COLO829 (cell line): ENCODE data around the gene NFAM1.

Source experiments
- DNase-seq: peaks from one replicate; pipeline ENCODE4 v3.0.0; 2012; ENCODE audit warnings: low spot score

NFAM1 gene

DNA sequence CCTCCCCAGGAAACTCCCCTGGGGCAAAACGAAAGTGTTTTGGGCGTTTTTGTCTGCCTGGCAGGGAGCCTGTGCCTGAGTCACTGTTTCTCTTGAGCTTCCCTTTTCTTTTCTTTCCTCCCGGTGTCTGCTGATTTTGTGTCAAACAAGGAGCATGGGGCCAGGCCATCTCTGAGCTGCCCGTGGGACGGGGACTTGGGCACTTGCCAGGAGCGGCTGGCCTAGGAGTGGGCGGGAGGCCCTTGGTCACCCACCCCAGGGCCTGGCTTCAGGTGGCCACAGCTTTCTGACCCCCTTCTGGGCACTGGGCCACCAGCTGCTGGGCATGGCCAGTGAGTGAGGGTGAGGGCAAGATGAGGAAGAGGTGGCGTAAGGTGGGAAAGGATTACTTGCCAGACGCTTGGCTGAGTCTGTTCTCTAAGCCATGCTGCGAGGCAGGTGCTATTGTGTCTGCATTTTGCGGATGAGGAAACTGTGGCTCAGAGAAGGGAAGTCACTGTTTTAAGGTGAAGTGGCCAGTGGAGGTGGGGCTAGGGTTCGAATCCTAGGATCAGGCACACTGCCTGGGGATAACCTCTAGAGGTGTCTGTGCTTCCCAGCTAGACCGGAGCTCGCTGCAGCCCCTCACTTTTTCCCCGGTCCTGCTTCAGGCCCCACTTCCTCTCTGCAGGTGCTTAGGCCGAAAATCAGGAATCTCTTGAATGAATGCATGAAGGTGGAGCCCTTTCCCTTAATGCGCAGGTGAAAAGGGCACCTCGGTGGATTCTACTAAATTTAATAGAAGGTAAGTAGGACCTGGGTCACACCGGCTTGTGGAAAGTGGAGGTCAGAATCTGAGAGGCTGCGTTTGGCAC, 7.8 kb upstream of the NFAM1 start:
- no peak for DNase-seq

DNA sequence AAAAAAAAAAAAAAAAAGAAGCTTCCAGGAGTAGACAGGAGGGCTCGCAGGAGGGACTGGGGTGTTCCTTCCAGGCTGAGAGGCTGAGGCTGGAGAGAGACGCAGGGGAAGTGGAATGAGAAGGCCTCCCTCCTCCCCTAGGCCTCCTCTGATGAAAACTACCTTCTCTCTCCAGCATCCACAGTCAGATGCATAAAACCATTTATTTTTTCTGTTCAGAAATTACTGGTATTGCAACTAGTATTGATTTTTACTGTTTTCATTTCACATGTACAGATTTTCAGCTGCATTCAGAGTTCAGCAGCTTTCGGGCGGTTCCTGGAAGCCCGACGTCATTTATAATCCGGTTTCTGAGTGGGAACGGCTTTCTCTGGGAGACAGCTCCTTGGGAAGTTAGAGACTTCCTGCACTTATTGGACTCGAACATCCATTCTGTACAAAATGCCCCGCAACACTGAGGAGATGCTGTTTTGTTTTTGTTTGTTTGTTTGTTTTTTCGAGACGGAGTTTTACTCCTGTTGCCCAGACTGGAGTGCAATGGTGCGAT, 6.9 kb upstream of the NFAM1 start:
- no peak for DNase-seq

DNA sequence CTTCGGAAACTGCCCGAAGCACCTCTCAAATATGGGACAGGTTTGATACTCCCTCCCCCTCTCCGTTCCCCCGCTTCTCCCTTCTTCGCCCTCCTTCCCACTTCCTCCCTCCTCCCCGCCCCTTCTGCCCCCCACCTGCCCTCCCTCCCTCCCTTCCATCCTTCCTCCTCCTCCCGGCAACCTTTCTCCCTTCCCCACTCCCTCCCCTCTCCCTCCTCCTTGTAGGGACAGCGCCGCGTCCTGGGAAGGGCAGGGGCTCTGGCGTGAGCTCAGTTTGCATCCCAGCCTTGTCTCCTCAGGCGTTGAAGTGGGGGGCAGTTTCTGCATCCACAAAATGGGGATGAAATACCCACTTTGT, 6.1 kb upstream of the NFAM1 start:
- DNase-seq: no peak

DNA sequence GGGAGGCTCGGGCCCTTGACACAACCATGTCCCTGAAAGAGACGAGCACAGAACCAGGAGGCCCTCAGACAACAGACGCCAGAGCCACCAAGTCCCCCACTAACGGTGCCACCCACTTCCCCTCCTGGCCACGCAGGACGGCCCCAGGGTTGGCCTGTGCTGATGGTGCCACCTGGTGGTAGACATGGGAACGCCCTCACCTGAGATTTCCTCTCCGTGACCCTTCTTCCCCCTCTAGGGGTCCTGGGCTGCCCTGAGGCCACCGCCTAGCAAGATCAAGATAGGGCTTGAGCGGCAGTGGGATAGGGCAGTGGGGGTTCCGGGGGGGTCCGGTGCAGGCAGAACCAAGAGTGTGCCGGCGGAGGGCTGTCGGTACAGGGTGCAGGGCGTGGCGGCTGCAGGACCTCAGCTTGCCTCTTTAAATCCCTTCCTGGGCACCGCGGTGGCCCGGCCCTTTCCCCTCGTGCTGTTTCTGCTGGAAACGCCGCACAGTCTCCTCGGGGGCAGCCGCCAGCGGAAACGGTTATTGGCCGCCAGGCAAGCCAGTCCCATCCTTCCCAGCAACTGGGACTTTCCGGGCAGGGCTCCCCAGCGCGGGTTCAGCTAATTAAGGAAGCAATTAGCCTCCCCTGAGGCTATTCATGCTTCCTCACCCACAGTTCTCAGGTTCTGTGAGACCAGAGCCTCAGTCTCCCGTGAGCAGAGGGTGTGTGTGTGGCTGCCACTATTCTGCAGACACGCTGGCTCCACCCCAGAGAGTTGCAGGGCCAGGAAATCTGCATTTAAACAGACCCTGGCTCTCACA, 5.5 kb upstream of the NFAM1 start:
- DNase-seq: peak; percentile 53

DNA sequence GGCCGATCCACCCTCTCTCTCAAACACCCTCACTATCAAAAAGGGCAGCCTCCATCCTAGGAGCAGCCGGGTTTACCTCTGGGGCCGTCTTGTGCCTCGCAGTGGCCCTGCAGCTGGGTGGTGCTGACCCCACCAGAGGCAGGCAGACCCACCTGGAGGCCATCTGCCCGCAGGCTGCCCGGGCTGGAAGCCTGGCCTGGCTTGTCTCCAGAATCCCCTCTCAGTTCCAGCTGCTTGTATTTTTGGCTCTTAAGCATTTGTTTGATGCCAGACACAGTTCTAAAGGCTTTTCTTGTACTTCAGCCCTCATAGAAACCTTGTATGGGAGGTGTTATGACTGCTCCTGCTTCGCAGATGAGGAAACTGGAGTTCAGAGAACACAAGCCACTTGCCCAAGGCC, 4.2 kb upstream of the NFAM1 start:
- DNase-seq: no peak

DNA sequence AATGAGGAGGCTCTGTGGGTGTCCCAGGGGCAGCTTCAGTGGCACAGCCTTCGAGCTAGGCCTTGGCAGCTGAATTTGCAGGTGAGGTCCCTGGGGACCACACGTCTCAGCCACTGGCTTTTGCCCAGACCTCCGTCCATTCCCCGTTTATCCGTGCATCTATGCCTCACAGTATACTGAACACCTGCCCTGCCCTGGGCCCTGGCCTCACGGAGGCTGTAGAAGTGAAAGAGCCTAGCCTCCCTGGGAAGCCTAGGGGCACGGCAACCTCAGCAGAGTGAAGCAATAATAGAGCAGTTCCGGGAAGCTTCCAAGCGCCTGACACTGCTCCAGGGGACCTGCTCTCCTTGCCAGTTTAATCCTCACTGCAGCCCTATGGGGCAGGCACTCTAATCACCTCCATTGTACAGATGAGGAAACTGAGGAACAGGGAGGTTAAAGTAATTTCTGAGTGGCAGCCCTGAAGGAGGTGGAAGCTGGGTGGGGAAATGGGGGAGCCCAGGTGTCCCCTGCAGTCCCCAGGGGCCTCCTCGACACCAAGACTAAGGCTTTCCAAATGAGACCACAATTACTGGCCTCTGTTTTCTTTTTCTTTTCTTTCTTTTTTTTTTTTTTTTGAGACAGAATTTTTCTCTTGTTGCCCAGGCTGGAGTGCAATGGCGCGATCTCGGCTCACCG, 2.7 kb upstream of the NFAM1 start:
- DNase-seq: no peak

DNA sequence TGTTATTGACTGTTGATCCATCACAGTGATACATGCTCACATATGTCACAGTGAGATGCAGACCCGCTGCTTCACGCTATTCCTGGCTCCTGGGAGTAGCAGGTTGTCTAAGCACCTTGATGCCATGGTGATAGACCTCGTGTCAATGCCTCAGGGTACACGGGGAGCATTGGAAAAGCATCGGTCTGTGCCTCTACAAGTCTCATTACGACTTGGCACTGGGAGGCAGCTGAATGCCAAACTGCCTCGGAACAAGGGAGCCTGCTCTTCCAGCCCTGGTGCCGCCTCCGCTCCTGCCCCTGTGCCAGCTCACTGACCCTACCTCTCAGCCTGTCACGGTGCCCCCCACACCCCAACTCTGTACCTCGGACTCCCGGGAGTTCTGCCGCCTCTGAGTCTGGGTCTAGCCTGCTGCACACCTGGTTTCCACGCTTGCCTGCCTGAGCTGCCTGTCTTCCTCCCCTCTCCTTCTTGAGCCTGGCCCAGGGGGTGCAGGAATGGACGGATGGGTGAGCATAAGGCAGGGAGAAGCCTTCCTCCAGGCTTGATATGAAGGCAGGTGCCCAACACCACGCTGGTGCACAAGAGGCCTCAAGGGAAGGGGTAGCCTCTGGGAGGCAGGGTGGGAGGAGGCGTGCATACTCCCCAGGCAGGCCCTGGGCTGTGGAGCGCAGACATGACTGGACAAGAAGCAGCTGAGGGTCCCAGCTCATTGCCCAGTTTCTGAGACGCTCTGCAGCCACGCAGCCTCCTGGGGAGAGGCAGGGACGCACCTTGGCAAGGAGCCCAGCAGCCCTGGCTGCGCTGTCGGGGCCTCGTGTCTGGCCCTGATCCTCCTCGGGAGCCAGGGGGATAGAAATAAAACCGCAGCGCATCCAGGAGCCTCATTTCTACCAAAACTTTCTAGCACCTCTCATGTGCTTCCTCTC, 1.8 kb upstream of the NFAM1 start:
- no peak for DNase-seq

DNA sequence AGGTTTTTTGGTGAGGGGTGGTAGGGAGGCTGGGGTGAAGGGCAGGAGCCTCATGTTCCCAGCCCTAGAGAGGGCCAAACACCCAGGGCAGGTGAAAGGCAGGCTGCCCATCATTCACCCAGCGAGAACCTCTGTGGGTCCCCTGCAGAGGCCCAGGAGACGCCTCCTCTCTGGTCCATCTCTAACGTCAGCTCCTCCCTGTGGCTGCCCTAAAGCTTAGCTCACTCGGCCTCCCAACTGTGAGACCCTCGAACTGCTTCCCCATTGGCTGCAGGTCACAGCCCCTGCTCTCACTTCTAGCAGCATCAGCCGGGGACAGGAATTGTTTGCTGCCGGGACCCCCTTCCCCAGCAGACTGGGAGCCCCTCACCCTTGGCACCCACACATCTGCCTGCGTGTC, 615 bp upstream of the NFAM1 start:
- DNase-seq: no peak

DNA sequence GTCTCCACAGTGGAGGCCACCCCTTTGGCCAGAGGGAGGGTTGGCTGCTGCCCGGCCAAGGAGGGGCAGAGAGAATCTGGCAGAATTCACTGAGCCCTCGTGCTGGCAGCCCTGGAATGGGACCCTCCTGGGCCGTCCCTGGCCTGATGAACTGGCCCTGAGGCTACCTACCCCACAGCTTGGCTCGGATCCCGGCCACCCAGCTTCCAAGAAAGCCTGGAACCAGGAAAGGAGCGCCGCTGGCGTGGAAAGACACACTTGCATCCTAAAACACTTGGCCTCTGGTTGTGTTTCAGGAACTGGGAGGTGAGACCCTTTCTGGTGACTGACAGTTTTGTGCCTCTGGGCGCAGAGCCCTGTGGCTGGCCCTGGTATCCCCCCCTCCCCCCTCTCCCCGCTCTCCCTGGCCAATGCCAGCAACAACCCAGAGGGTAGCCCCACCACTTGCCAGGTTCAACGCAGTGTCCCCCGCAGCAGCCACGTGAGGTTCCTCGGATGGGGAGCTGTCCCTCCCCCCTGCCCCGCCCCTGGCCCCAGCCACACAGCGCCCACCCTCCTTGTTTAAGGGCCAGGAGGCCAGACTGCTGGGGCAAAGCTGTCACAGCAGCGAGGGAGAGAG, 693 bp downstream of the NFAM1 start:
- DNase-seq: no peak

DNA sequence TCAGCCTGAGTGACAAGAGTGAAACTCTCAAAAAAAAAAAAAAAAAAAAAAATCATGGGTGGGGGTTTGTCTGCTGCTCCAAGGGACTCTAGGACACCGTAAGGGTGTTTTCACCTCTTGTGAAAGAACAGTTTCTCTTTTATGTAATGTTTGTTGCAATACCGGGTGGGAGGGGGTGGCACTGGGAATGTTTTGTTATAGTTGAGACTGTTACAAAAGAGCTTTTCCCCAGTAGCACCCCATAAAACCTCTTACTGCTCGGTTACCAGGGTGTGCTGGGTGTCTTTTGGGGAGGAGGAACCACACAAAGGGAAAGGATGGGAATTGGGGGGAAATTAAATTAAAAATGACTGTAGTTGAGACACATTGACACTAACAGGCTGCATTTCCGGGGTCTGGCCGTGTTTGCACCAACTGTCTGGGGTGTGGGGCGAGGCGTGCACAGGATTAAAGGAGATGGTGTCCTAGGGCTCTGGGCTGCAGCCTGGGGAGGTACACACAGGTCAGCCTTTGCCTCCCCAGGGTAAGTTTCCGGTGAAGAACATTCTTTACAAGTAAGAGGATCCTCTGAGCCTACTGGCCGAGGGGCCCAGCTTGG, 1.6 kb downstream of the NFAM1 start:
- DNase-seq: no peak

DNA sequence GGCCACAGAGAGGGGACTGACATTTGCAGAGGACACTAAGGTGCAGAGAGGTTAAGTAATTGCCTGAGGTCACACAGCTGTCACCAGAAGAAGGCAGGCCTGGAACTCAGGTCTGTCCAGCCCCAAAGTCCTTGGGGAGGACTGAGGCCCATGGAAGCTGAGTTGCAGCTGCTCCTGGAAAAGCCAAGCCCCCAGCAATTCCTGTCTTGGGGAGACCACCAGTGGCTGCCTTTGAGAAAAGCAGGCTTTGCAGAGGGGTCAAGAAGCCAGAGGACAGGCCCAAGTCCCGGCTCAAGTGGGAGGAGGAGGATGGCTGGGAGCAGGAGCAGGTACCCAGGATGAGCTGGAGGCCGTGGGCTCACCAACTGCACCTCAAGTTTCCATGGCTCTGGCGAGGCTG, 3.4 kb downstream of the NFAM1 start:
- DNase-seq: no peak

DNA sequence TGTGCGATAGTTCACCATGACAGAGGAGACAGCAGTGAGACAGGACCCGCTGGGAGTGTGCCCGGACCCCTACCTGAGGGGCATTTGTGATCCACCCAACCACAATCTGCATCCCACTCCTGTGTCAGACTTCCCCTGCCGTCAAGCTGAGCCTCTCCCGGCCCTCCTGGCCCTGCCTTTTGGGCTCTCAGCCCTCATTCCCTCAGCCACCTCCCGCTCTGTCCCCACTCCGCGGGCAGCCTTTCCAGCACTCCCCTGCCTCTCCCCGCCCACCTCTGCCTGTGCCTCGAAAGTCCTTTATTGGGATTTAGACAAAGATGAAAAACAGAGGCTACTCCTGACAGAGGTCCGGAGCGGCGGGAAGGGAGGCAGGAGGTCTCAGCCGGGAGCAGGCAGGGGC, 4.2 kb downstream of the NFAM1 start:
- DNase-seq: no peak

DNA sequence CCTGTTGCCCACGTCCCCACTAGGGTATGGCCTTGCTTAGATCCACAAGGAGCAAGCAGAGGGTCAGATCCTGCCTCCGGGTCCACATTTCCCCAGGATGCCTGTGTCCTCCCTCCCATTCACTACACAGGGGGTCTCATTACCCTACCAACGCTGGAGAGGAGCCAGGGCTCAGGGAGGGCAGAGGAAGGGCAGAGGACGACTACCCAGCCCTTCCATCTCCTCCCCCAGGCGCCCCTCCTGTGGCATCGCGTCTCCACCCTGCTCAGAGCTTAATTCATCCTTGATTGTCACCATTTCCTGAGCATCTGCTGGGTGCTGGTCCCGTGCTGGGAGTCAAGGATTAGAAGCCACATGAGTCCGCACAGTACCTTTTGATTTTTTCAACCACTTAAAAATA, 5.0 kb downstream of the NFAM1 start:
- DNase-seq: no peak

DNA sequence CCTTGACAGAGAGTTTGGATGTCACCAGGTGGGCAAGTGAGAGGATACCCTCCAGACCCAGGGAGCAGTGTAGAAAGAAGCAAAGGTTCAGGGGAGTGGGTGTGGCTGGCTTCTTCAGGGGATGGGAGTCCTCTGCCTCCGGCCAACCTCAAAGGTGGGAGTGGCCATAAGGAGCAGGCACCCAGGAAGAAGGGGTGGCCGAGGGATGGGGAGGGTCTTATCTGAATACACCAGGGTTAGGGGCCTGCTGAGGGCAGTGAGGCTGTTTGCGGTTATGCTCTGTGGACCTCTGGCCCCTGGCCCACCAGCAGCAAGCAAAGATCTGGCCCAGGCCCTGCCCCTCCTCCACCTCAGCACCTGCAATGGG, 6.2 kb downstream of the NFAM1 start:
- no peak for DNase-seq

DNA sequence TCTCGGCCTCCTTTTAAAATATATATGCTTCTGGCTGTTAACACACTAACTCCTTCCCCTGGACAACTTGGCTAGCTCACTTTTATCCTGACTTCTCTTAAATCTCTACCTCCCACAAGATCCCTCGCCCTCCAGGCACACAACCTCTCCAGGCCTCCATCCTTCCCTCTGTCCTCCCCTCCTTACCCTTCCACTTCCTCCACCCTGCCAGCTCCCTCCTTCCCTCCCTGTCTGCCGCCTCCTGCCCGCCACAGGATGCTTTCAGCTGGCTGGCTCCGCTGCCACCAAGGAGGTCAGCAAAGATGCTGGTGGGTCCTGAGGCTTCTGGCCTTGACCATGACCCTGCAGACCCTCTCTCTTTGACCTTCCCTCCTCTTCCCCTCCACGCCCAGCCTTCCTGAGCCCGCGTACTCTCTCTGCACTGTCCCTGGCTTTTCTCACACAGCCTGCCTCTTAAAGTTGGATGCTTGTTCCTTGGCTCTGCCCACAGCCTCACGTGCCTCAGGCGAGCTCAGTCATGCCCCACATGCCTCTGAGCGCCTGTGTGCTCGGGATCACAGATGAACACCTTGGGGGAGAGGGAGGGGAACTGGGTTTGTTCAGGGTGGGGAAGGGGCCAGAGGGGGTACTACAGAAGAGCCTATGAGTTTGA, 6.7 kb downstream of the NFAM1 start:
- DNase-seq: no peak

DNA sequence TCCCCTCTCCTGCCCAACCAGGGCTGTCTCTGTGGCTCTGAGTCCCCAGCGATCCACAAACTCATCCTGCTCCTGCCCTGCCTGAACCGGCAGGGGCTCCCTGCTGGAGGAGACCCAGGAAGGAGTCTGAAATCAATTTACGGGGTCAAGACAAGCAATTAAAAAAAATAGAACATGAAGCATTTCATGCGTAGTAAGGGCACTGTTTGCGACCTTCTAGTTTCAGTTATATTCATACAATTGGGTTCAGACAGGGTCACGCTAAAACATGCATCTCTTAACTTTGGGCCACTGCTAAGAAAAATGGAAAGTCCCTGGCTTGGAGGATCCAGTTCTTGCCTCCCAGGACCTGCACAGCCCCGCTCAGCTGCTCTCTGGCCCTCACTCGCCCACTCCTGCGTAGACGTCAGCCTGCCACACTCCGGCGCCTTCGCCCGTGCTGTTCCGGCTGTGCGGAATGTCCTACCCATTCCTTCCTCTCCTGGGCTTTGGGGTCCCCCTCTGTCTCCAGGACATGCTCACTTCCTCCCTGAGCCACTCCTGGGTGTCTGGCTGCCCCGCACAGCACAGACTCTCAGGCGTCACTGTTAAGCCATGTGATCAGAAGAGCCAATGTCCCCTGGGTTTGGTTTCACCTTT, 12.8 kb downstream of the NFAM1 start:
- DNase-seq: no peak

DNA sequence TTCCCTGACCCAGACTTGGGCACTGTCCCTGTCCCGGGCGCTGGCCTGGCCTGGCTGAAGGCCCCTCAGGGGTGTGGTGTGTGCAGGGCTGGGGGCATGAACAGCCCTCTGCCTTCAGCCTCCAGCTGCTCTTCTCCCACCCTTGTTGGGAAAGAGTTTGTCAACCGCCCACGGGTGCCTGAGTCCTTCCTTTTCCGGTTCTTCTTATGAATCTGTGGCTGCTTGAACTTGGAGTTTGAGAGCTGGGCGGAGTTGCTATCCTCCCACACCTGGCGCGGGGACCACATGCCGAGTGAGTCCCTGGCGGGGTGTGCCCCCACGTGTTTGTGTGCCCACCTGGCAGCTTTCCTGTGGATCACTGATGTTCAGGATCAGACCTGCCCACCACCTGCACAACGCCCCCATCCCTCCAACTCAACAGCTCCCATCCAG, 13.4 kb downstream of the NFAM1 start:
- DNase-seq: no peak

DNA sequence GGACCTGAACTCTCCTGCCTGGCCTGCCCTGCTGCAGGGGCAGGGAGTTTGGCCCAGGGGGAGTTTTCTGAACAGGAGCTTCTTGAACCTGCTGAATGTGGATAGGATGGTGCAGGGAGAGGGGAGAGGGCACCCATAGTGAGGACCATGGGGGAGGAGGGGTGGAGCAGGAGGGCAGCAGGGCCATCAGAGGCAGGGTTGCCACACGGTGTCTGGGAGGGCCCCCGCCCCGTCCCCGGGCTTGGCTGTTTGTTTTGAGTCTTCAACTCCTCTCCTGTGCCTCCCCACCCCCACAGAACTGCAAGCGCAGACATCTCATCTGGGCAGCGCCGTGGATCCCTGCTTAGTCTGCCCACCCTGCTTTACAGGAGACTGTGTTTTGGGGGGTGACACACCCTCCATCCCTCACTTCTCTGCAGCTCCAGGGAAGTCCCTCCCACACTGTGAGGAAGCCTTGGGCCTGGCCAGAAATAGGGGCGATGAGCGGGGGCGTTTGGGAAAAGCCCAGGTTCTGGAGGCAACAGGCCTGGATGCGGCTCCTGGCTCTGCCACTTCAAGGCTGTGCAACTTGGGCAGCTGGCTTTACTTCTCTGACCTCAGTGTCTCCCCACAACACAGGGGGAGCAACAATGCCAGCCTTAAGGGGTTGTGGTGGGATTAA, 14.4 kb downstream of the NFAM1 start:
- DNase-seq: no peak

DNA sequence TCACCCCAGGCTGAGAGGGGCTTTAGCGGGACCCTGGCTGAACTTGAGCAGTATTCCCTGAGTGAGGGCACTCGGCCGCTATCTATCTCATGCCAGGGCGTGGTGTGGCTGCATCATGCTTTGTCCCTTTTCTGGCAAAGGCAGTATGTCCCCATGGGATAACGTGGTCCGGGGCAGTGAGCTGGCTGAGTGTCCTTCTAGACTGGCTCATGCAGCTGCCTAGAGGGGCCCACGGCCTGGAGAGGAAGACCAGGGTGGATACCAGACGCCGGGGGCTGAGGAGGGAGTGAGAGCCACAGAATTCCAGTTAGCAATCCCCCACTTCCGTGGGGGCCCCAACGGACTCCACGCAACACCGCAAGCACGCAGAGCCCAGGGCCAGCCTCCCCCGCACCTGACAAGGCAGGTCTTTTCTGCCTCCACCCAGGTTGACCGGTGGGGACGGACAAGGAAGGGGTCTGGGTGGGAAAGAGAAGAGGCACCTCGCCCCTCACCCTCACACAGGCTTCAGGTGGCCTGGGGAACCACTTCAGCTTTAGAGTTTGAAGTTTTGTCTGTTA, 15.5 kb downstream of the NFAM1 start:
- no peak for DNase-seq
